HG03097 (cell line): ENCODE data around the gene FAAH.

ENCODE experiments used
- ATAC-seq: cut with Tn5 transposase; IDR thresholded peaks from one replicate; pipeline ENCODE4 v1.9.1; 2021; ENCODE audit not compliant: unreplicated experiment, low FRiP score

FAAH gene

GRCh38 chr1:46420533-46420915 lies 26.4 kb downstream of the FAAH start:
- no peak for ATAC-seq

DNA sequence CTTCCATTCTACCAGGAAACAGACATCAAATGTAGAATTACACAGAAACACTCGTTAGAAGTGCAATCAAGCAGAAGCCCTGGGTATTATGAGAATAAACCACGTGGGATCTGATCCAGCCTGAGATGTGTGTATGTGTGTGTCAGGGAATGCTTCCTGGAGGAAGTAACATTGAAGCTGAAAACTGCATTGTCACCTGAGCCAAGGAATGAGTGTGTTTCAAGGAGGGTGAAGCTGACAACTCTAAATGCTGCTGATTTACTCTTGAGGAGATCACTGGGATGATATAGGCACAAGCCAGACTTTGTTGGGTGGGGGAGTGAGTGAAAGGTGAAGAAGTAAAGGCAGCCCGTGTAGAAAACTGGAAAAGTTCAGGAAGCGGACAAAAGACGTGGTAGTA lies 27.6 kb downstream of the FAAH start:
- ATAC-seq, result no peak

- ATAC-seq, result no peak
Measured at GRCh38 chr1:46422261-46422871, 28.2 kb downstream of the FAAH start.

DNA sequence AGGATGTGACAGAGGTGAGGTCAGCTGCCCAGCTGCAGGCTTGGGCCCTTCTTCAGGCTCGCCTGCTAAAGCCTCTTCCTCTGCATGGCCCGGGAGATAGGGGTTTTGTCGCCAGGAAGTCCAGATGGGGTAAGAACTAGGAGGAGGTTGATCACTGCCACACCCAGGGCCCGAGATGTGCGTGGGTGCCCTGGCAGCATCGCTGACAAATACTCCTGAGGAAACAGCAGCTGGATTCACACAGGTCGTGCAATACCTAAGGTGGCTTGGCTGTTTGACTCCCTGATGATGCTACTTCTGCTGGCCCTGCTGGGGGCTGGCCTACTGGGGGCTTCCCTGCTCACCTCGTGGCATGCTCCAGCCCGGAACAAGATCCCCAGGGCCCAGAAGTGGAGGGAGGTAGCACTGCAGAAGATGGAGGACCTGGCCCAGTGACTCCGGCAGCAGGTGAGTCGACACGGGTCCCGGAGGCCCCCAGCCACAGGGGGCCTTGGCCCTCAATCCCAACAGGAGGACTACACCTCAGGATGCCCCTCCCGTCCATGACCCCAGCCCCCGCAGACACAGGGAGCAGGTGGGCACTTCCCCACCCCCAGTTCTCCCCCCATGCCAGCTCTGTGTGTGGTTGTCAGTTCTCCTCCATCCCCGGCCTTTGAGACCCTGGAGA lies 29.6 kb downstream of the FAAH start:
- no peak for ATAC-seq

DNA sequence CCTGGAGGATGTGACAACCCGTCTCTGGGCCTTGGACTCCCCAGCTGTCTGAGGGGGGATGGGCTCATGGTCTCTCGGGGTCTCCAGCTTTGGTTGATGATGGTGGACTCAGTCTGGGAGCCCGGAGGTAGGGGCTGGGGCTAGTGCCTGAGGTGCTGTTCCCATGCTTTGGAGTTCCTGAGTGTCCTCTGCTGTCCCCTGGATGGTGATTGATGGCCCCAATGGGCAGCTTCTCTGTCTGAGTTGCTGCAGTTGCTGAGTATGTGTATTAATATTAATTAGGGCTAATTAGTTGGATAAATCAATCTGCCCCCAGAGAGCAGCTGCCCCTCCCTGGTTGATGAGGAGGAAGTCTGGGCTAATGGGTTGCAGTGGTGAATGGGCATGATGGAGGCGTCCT lies 30.6 kb downstream of the FAAH start:
- no peak for ATAC-seq

DNA sequence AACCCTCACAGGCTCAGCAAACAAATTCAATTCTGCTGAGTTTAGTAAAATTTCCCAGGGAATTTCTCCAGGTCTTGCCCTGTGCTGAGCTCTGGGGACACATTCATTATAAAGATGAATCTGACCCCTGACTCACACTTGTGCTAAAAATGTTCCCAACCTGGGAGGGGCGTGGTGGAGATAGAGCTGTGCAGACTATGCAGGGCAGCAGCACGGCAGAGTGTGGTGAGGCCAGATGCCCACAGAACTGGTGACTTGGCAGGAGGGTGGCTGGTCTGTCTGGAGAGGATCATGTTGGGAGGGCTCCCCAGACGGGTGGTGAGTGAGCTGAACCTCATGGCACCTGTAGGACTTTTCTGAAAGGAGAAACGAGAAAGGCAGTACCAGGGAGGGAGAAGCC lies 31.6 kb downstream of the FAAH start:
- no peak for ATAC-seq

GRCh38 chr1:46427541-46427940 lies 33.4 kb downstream of the FAAH start:
- no peak for ATAC-seq

- no peak for ATAC-seq
Measured at GRCh38 chr1:46429436-46429835, 35.3 kb downstream of the FAAH start.

GRCh38 chr1:46431695-46432094 lies 37.6 kb downstream of the FAAH start:
- ATAC-seq, result no peak

- ATAC-seq, result no peak
Measured at GRCh38 chr1:46432781-46433327, 38.7 kb downstream of the FAAH start.

DNA sequence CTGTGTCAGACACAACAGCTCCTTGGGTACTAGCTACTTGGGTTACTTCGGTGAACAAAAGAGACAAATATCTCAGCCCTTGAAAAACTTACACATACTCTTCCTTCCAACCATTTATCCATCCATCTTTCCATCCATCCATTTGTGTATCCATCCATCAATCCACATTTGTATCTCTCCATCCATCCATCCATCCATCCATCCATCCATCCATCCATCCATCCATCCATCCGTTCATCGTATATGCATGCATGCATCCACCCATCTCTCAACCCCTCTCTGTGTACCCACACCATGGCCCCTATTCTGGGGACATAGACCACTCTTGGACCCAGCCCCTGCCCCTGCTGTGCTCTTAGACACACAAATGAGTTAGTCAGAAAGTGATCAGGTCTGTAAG lies 40.2 kb downstream of the FAAH start:
- ATAC-seq, result no peak

- no peak for ATAC-seq
Measured at GRCh38 chr1:46436844-46437243, 42.7 kb downstream of the FAAH start.

- no peak for ATAC-seq
Measured at GRCh38 chr1:46437723-46438122, 43.6 kb downstream of the FAAH start.

DNA sequence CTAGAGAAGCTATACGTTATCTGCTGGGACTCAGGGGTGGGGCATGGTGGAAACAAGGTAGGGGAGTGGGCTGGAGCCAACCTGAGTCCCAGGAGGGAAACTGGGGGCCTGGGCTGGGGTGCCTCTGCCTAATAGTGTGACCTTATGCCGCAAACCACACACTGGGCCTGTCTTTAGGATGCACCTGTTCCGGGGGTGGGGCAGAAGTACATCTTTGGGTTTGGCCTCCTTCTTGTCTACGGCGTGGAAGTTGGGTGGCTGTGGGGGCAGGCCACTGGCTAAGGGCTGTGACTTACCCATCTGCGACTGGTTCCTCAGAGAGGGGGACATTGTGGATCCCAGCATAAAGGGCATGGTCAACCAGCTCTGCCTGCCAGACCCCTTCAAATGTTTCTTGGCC lies 44.2 kb downstream of the FAAH start:
- ATAC-seq, result no peak

DNA sequence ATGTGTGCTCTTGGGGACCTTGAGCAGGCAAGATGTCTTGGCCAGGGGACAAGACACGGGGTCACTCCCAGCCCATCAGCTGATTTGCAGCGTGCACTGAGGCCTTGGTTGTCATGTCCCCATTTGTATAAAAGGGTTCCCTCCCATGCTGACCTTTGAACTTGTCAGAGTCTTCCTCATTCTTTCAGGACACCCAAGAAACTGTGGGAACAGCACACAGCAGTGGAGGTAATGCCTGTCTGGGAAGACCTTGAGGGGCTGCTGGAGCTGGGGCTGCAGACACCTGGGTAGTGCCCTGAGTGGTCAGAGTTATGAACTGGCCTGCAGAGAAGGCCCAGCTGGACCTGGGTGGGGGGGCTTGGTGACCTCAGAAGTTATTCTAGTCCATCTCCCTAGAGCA lies 46.4 kb downstream of the FAAH start:
- ATAC-seq, result no peak

DNA sequence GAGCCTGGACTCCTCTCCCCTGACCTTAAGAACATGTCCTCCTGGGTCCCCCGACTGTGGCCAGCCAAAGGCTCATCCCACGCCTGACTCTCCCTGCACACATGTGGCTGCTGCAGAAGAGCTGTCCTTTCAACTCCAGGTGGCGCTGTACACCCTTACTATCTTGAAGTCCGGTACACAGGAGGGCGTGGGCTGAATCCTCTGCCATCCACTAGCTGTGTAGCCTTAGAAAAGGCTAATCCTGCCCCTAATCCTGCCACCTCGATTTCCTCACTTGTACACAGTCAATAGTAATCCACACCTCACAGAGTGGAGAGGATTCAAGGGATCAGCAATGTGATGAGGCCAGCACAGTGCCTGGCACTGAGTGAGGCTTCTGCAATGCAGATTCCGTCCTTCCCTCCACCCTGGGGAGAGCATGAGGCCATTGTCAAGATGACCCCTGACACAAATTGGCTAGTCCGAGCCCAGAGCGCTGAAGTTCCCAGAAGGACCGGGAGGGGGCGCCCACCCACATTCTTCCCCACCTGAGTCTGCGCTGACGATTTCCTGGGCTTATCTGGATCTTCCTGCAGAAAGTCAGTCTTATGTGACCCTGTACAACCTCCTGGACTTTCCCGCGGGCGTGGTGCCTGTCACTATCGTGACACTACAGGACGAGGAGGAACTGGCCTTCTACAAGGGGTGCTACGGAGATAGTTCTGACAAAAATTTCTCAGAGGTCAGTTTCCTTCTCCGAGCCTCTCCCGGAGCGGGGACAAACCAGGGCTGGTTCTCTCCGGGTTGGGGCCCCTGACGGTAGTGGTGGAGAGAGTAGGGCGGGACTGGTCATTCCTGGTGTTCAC lies 48.4 kb downstream of the FAAH start:
- peak; percentile 58 for ATAC-seq

GRCh38 chr1:46444466-46444865 lies 50.3 kb downstream of the FAAH start:
- no peak for ATAC-seq

DNA sequence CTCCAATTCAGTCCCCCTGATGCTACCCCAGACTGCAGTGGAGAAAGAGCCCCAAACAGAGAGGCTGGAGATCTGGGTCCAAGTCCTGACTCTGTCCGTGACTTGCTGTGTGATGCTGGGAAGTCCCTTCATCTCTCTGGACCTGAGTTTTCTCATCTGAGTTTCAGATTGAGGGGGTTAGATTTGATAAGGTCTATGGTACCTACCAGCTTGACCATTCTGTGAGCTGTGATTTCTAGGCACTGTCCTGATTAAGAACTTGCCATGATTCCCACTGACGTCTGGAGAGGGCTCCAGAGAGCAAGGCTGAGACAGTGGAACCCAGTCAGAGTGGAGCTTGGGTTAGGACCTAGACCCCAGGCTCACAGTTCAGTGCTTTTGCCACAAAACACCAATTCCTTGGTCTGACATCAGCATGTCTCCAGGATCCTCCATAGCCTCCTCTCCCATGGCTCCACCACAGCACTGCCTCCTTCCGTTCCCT lies 51.7 kb downstream of the FAAH start:
- ATAC-seq, result no peak

- ATAC-seq, result no peak
Measured at GRCh38 chr1:46446646-46447498, 52.8 kb downstream of the FAAH start.

DNA sequence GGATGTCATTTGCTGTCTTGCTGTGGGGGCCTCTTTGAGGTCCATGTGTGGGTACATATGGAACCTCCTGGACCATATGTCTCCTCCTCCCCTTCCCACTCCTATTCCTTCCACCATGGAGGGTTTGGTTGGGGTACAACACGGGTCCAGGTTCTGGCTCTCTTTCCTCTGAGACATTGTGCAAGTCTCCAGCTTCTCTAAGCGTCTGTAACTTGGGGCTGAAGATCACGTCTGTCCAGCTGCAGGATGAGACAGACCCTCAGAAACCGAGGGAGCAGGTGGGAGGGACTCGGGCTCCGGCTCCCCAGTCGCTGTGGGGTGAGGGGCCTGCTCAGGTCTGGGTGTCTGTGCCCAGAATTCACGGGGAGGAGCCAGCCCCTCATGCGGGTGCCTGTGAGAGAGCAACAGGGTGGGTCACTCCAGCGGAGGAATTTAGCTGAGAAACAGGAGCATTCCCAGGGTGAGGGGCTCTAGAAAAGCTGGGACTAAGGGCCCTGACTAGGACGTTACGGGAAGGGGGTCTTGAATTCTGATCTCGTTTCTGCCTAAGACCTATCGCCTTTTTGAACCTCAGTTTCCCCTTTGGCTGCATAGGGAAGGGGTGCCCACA lies 53.5 kb downstream of the FAAH start:
- ATAC-seq, result no peak
